NCI-H2081 (cell line): Measurements from ENCODE around the gene MTA1.
A peak's percentile ranks its signal among the peaks of the same experiment; 100 is the strongest.

ENCODE experiments used
- DNase-seq, 2 experiments: peaks; one replicate each; lab custom pipeline; 2025; lab: John Stamatoyannopoulos, UW

MTA1 gene

GRCh38 chr14:105419195-105420091 lies at the start of gene MTA1:
Gene MTA1 (plus strand): TSS chr14:105419827. CDS start chr14:105420036, 209 bp downstream.
- DNase-seq, result peak; percentile 48 to 65

GRCh38 chr14:105374389-105374788 lies 45.2 kb upstream of the MTA1 start:
- DNase-seq, result no peak

- DNase-seq, result no peak
Measured at GRCh38 chr14:105375635-105376057, 44.0 kb upstream of the MTA1 start.

GRCh38 chr14:105376521-105377440 lies 42.8 kb upstream of the MTA1 start:
- DNase-seq, result no peak

- no peak for DNase-seq
Measured at GRCh38 chr14:105377555-105378182, 42.0 kb upstream of the MTA1 start.

- no peak for DNase-seq
Measured at GRCh38 chr14:105378199-105378598, 41.4 kb upstream of the MTA1 start.

GRCh38 chr14:105378873-105379685 lies 40.5 kb upstream of the MTA1 start:
- no peak for DNase-seq

GRCh38 chr14:105379946-105380345 lies 39.7 kb upstream of the MTA1 start:
- DNase-seq, result no peak

GRCh38 chr14:105380756-105381155 lies 38.9 kb upstream of the MTA1 start:
- DNase-seq, result no peak

GRCh38 chr14:105381446-105382342 lies 37.9 kb upstream of the MTA1 start:
- no peak for DNase-seq

- no peak for DNase-seq
Measured at GRCh38 chr14:105382343-105383082, 37.1 kb upstream of the MTA1 start.

- DNase-seq, result no peak
Measured at GRCh38 chr14:105383083-105383730, 36.4 kb upstream of the MTA1 start.

GRCh38 chr14:105384041-105384557 lies 35.5 kb upstream of the MTA1 start:
- no peak for DNase-seq

GRCh38 chr14:105384605-105385321 lies 34.9 kb upstream of the MTA1 start:
- no peak for DNase-seq

- no peak for DNase-seq
Measured at GRCh38 chr14:105385322-105385637, 34.3 kb upstream of the MTA1 start.

- DNase-seq, result no peak
Measured at GRCh38 chr14:105385698-105386365, 33.8 kb upstream of the MTA1 start.
